Adipocyte (in vitro differentiated cells): ENCODE results near the gene HOXA11.
A peak's percentile ranks its signal among the peaks of the same experiment; 100 is the strongest.

Source experiments
- DNase-seq: peaks from one replicate; pipeline ENCODE4 v3.0.0-alpha.2; 2015; ENCODE audit warnings: low read depth
- H3K27me3 ChIP-seq: replicated peaks from 2 replicates; pipeline ENCODE4 v1.7.0; 2013; ENCODE audit warnings: mild to moderate bottlenecking, low read length, moderate library complexity; ENCODE audit not compliant: control insufficient read depth, insufficient read depth
- H3K36me3 ChIP-seq: 2 replicates; pipeline ENCODE4 v1.7.0; 2013; ENCODE audit warnings: low read length, mild to moderate bottlenecking, moderate library complexity; ENCODE audit not compliant: control insufficient read depth, insufficient read depth, severe bottlenecking
- H3K4me1 ChIP-seq: 2 replicates; pipeline ENCODE4 v1.7.0; 2013; ENCODE audit warnings: mild to moderate bottlenecking, low read length, moderate library complexity; ENCODE audit not compliant: control insufficient read depth, insufficient read depth
- H3K4me3 ChIP-seq: 2 replicates; pipeline ENCODE4 v1.7.0; 2013; ENCODE audit warnings: mild to moderate bottlenecking, low read length, moderate library complexity
- H3K9ac ChIP-seq: 2 replicates; pipeline ENCODE4 v1.7.0; 2013; ENCODE audit warnings: mild to moderate bottlenecking, low read length, moderate library complexity
- H3K9me3 ChIP-seq: 2 replicates; pipeline ENCODE4 v1.7.0; 2013; ENCODE audit warnings: mild to moderate bottlenecking, low read length, moderate library complexity; ENCODE audit not compliant: control insufficient read depth

Gene HOXA11

DNA sequence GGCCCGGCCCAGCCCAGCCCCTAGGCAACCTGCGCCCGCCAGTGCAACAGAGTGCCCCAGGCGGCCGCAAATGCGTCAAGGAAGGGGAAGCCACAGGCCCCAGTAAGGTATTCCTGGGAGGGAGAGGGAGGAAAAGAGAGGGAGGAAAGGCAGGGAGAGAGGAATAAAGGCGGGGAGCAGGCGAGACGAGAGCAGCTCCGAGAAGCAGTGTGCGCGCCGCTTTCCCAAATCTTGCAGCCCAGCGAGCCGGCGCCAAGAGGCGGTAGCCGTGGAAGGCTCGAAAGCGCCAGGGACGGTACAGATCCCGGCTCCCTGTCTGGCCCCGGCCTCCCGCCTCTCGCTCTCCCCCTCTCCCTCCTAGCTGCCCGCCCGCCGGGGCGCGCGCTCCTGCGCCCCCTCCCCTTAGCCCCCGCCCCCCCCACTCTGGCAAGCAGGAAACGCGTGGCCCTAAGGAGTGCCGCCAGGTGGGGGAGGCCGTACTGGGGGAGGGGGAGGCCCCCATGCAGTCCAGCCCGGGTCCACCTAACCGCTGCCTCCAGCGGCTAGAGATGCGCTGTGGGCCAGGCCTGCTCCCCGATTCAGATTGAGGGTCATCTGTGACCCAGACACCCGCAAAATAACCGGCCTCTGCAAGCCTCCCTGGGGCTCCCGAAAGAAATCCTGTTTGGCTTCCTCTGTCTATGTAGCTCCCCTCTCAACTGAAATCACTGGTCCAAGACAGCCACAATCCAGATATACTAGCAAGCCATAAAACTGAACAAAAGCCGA is 15.2 kb downstream of the HOXA11 start:
- Histone ChIP-seq H3K4me1 (peaks cover 42% of the 10 kb centered on the region), H3K36me3 (no peaks in the 10 kb centered on the region), H3K9ac (peak overlapping the region; percentile 93), H3K9me3 (no peaks in the 10 kb centered on the region), H3K4me3 (peak overlapping the region; percentile 94), H3K27me3 (no peaks in the 10 kb centered on the region)
- DNase-seq = no peak

DNA sequence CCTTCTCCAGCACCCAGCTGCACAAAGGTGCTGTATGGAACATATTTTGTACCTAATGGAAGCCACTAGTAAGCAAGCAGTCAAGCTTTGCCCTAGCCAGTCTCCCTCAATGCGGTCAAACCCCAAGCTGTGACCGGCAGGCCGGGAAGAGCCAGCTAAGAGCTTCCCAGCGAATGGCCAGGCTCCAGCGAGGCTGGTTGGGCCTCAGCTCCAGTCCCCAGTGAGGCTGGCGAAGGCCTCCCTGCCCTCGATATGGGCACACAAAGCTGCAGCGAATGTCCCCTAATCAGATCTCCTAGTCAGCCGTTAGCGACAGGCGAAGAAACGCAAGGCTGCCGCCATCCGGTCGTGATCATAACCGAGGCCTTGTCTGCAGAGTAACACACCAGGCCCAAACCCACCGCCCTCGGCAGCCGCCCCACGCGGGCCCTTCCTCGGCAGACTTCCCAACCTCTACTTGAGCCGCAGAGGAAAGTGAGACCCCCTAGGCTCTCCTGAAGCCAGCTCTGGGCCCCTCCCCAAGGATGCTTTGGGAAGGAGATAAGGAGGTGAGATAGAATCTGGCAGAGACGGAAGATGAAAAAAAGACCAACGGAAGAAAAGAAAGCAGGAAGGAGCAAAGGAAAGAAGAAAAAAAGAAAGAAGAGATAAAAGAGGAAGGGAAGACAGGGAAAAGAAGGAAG is 16.6 kb downstream of the HOXA11 start:
- Histone ChIP-seq H3K4me1 (peaks cover 39% of the 10 kb centered on the region), H3K27me3 (no peaks in the 10 kb centered on the region), H3K9ac (peak overlapping the region; percentile 93), H3K36me3 (no peaks in the 10 kb centered on the region), H3K9me3 (no peaks in the 10 kb centered on the region), H3K4me3 (peak overlapping the region; percentile 94)
- no peak for DNase-seq

DNA sequence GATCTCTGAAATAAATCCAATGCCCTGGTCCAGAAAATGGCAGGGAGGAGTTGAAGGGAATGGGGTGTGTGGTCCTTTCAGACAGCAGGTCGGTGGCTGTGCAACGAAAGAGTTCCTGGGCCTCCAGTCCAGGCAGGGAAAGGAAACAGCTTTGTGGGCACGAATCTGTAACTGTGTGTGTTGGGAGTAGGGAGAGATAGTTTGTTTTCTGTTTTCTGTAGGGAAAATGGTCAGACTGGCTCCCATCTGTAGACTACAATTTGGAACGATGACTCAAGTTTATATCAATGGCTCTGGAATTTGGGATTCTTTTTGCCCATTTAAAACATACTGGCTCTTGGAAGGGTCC is 17.1 kb downstream of the HOXA11 start:
- no peaks in the 10 kb centered on the region for H3K9me3 ChIP-seq
- DNase-seq = no peak
- peaks cover 3% of the 10 kb centered on the region for H3K36me3 ChIP-seq
- H3K4me1 ChIP-seq = peaks cover 41% of the 10 kb centered on the region
- H3K4me3 ChIP-seq = peak overlapping the region; percentile 94
- no peaks in the 10 kb centered on the region for H3K27me3 ChIP-seq
- H3K9ac ChIP-seq = peak overlapping the region; percentile 93

DNA sequence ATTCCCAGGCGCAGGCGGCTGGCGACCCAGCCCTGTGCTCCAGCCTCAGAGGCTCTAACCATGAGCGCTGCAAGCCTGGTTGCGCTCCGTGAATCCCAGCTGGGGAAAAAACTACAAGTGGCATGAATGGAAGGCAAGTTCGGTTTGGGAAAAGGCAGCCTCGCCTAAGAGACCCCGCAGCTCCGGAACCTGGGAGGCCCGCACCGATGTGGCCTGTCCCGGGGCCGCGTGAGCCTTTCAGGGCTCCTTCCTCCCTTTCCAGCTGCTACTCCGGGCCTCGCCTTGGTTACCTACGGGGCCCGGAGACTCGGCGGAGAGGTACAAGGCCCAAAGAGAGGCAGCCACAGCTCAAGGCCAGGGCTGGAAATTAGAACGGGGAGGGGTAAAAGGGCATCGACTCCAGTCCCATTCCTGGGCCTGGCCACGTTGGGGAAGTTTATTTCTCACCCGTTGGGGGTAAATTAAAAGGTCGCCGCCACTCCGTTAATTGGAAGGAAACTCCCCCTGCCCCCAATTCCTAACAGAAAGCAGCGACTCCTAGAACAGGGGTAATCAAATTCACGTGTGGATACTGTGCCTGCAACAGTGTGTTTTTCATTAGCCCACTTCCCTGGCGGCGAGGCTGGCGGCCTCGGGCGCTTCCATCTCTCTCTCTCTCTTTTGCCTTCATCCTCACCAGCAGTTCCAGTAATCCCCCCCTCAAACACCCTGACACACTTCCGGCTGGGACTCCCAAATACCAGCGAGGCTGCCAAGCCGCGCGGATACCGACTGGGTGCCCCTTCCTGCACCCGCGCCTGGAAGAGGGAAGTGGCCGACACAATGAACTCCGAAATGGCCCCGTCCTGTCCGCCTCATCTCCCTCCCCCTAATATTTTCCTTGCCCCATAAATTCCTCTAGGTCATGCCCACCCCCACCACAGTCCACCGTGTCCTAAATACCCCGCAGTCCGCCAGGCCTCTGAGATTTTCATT is 18.2 kb downstream of the HOXA11 start:
- Histone ChIP-seq H3K9ac (peak overlapping the region; percentile 93), H3K4me3 (peak overlapping the region; percentile 94), H3K9me3 (no peaks in the 10 kb centered on the region), H3K36me3 (peaks cover 5% of the 10 kb centered on the region), H3K4me1 (peaks cover 37% of the 10 kb centered on the region), H3K27me3 (no peaks in the 10 kb centered on the region)
- no peak for DNase-seq

DNA sequence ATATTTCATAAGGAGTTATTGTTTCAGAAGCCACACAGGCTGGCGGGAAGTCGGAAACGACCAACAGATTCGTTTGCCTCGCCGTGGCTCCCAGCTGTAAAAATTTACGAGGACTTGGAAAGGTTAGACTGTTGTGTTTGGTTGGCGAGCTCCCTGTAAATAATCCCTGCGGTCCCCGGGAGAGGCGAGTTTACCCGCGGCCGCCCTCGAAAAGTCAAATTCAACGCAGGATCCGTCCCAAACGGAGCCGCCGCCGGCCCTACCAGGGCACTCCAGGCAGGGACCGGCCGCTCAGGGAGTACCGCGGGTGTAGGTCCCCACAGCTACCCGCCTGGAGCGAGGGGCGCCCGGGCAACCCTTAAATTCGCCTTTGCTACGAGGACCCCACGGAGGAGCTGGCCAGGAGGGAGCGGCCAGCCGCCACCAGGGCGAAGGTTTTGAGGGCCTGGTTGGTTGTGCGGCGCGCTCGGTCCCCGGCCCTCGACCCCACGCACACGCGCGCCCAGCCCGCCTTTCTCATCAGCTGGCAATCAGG is 19.0 kb downstream of the HOXA11 start:
- DNase-seq = no peak
- no peaks in the 10 kb centered on the region for H3K9me3 ChIP-seq
- H3K9ac ChIP-seq = peak overlapping the region; percentile 93
- H3K4me1 ChIP-seq = peaks cover 39% of the 10 kb centered on the region
- peak overlapping the region; percentile 94 for H3K4me3 ChIP-seq
- H3K36me3 ChIP-seq = peaks cover 5% of the 10 kb centered on the region
- no peaks in the 10 kb centered on the region for H3K27me3 ChIP-seq

DNA sequence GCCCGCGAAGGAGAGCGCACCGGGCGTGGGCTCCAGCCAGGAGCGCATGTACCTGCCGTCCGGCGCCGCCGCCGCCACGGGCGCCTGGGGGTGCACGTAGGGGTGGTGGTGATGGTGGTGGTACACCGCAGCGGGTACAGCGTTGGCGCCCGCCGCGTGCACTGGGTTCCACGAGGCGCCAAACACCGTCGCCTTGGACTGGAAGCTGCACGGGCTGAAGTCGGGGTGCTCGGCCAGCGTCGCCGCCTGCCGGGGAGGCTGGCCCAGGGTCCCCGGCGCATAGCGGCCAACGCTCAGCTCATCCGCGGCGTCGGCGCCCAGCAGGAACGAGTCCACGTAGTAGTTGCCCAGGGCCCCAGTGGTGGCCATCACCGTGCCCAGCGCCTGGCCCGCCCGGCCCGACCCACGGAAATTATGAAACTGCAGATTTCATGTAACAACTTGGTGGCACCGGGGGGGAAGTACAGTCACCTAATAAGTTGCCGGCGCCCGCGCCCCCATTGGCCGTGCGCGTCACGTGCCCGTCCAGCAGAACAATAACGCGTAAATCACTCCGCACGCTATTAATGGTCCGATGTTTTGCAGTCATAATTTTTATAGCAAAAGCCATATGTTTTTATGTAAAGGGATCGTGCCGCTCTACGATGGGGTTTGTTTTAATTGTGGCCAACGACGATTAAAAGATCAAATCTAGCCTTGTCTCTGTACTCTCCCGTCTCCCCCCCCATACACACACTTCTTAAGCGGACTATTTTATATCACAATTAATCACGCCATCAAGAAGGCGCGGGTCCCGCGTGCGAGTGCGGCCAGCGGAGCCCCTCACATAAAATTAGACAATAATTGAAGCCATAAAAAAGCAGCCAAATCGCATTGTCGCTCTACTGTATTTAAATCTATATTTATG is 19.7 kb downstream of the HOXA11 start, which contains the start of gene HOXA9:
Gene HOXA9 (minus strand): TSS at position 449 of the 907 bp plus-strand sequence. CDS start 80 bp downstream, at position 369.
- H3K9ac ChIP-seq = peak within 1 kb of the TSS; percentile 93
- peaks cover 42% of the 10 kb centered on the region for H3K4me1 ChIP-seq
- H3K9me3 ChIP-seq = no peaks in the 10 kb centered on the region
- peak within 1 kb of the TSS; percentile 94 for H3K4me3 ChIP-seq
- no peak for DNase-seq
- peaks cover 5% of the 10 kb centered on the region for H3K36me3 ChIP-seq
- H3K27me3 ChIP-seq = no peaks in the 10 kb centered on the region

DNA sequence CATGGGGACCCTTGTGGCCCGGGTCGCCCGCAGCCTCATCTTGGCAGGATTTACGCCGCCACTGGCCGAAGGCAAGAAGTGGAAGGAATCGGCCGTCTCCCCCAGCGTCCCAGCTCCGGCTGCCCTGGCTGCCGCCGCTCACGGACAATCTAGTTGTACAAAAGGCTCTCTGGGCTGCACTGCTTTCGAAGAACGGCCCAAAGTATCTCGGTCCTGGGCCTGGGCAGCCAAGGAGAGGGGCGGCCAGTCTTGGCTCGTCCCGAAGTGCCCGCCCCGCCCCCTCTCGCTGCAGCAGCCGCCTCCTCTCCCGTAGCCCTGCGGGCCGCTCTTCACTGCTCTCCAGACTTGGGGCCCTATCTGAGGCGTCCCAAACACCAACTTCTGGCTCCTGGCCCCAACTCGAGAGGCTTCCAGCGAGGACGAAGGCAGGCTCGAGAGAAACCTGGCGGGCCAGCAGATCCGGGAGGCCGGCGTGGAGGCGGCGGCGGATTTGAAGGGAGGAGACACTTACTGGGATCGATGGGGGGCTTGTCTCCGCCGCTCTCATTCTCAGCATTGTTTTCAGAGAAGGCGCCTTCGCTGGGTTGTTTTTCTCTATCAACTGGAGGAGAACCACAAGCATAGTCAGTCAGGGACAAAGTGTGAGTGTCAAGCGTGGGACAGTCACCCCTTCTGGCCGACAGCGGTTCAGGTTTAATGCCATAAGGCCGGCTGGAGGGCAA is 20.5 kb downstream of the HOXA11 start:
- no peaks in the 10 kb centered on the region for H3K9me3 ChIP-seq
- peak overlapping the region; percentile 93 for H3K9ac ChIP-seq
- DNase-seq = no peak
- peak overlapping the region; percentile 94 for H3K4me3 ChIP-seq
- no peaks in the 10 kb centered on the region for H3K27me3 ChIP-seq
- peaks cover 5% of the 10 kb centered on the region for H3K36me3 ChIP-seq
- peaks cover 46% of the 10 kb centered on the region for H3K4me1 ChIP-seq

DNA sequence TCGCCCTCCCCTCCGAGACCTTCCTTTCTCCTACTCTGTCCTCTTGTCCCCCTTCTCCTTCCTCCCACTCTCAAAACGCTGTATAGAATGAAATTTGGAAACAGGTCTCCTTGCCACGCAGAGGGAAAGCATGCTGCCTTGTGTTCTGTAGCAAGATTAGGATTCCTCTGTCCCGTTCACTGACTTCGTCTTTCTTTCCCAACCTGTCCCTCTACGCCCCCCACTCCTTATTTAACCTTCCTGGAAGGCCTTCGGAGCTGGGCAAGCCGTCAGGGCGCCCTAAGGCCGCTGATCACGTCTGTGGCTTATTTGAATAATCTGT is 21.0 kb downstream of the HOXA11 start:
- no peak for DNase-seq
- H3K9ac ChIP-seq = peak overlapping the region; percentile 93
- H3K27me3 ChIP-seq = no peaks in the 10 kb centered on the region
- H3K4me3 ChIP-seq = peak overlapping the region; percentile 94
- peaks cover 5% of the 10 kb centered on the region for H3K36me3 ChIP-seq
- no peaks in the 10 kb centered on the region for H3K9me3 ChIP-seq
- peaks cover 46% of the 10 kb centered on the region for H3K4me1 ChIP-seq

DNA sequence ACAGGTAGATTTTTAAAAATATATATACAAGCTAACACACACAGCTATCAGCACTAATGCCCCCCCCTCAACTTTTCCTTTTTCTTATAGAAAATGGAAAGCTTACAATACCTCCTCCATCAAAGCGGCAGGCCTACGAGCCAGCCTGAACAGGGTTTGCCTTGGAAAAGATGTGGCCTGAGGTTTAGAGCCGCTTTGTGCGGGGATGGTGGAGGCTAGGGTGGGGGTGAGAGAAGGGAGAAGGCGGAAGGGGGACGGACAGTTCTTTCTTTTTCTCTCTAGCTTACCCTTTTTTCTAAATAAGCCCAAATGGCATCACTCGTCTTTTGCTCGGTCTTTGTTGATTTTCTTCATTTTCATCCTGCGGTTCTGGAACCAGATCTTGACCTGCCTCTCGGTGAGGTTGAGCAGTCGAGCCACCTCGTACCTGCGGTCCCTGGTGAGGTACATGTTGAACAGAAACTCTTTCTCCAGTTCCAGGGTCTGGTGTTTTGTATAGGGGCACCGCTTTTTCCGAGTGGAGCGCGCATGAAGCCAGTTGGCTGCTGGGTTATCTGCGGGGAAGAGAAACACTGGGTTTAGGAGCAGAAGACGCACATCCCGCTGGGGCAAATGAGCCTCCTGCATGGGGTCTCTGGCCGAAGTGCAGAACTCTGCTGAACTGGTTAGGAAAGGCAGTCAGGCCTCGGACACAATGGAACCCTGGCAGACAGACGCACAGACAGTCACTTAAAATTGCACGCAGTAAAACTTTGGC is 21.6 kb downstream of the HOXA11 start:
- H3K4me3 ChIP-seq = peak overlapping the region; percentile 94

More for the DNA sequence above, 21.6 kb downstream of the HOXA11 start:
- Histone ChIP-seq H3K4me1 (peaks cover 43% of the 10 kb centered on the region), H3K9ac (peak overlapping the region; percentile 93), H3K36me3 (peaks cover 5% of the 10 kb centered on the region), H3K9me3 (no peaks in the 10 kb centered on the region), H3K27me3 (no peaks in the 10 kb centered on the region)
- no peak for DNase-seq
